K562 (cell line): ENCODE data around the gene ABCB9. TPM values are rescaled to one million over a fixed set of nuclear protein-coding genes. Genes with fewer than 3 reads are reported as not detected.
A peak's percentile ranks its signal among the peaks of the same experiment; 100 is the strongest.

Experiments used
- BRCA1 ChIP-seq, 2 experiments: fragments of 450-650 bp in 1 of 2; sonication (generic) in 1 of 2; formaldehyde crosslinking in 1 of 2; IDR thresholded peaks; 2 replicates each; pipeline versions ENCODE4 v1.5.0 to v1.6.1; 2017 to 2020; ENCODE audit warnings: mild to moderate bottlenecking in 1 of 2, missing genetic modification reagents in 1 of 2
- JUN ChIP-seq, 2 experiments: sonication (generic) in 1 of 2; formaldehyde crosslinking in 1 of 2; IDR thresholded peaks; 2 replicates each; pipeline versions ENCODE4 v1.6.1 to v1.8.0; 2012 to 2022; ENCODE audit warnings: borderline replicate concordance in 2 of 2, mild to moderate bottlenecking in 2 of 2, improper control_type of control experiment in 1 of 2, low read depth in 1 of 2, low read length in 1 of 2, missing genetic modification reagents in 1 of 2
- KDM1A ChIP-seq, 2 experiments: fragments of 450-650 bp; IDR thresholded peaks; 2 replicates each; pipeline ENCODE4 v1.6.1; 2016; ENCODE audit warnings: mild to moderate bottlenecking in 2 of 2
- NBN ChIP-seq: fragments of 450-650 bp; IDR thresholded peaks from 2 replicates; pipeline ENCODE4 v1.6.1; 2016; ENCODE audit warnings: low read depth, mild to moderate bottlenecking
- NFE2 ChIP-seq: IDR thresholded peaks from 2 replicates; pipeline ENCODE4 v1.6.1; 2014; ENCODE audit warnings: antibody characterized with exemption, low read depth
- NR2C2 ChIP-seq, 2 experiments: fragments of 200-800 bp in 1 of 2; sonication (Bioruptor generic) in 1 of 2; sonication (generic) in 1 of 2; formaldehyde crosslinking in 1 of 2; IDR thresholded peaks; 2 replicates each; pipeline versions ENCODE4 v1.6.1 to v1.8.0; 2016 to 2022; ENCODE audit warnings: mild to moderate bottlenecking in 1 of 2, missing compliant biosample characterization in 1 of 2, missing genetic modification characterization in 1 of 2, missing genetic modification reagents in 1 of 2
- NRF1 ChIP-seq, 2 experiments: fragments of 450-650 bp; IDR thresholded peaks in 1 of 2; conservative IDR thresholded peaks in 1 of 2; 2 replicates each; pipeline ENCODE4 v1.6.1; 2014; ENCODE audit warnings: mild to moderate bottlenecking in 2 of 2
- PHF8 ChIP-seq: fragments of 200-600 bp; sonication (generic); IDR thresholded peaks from 2 replicates; pipeline ENCODE4 v1.6.1; 2012; ENCODE audit warnings: mixed run types, mild to moderate bottlenecking, inconsistent platforms, low read length, moderate library complexity, borderline replicate concordance
- SUPT5H ChIP-seq: fragments of 450-650 bp; IDR thresholded peaks from 2 replicates; pipeline ENCODE4 v1.6.1; 2016
- TBP ChIP-seq: optimal IDR thresholded peaks from 2 replicates; pipeline ENCODE3; 2011; ENCODE audit warnings: low read depth, low read length, improper control_type of control experiment
- THAP12 ChIP-seq: fragments of 250-450 bp; sonication (Bioruptor Pico); IDR thresholded peaks from 2 replicates; pipeline ENCODE4 v1.9.0; 2021; ENCODE audit warnings: mild to moderate bottlenecking, inconsistent platforms
- ZNF518B ChIP-seq: fragments of 250-450 bp; sonication (Bioruptor Pico); IDR thresholded peaks from 2 replicates; pipeline ENCODE4 v1.5.0; 2021; ENCODE audit warnings: mild to moderate bottlenecking, moderate library complexity
- polyA plus RNA-seq, 8 experiments: library from polyadenylated mRNA; depleted of rRNA in 4 of 8; stranded (reverse) in 5 of 8; unstranded in 3 of 8; fragments of >200 nt; fragmentation: Nextera tagmentation in 2 of 8; fragmentation: Illumina TruSeq in 1 of 8; extraction: Ambion mirVana in 2 of 8; extraction: Trizol in 1 of 8; gene quantifications; 2 replicates each; pipeline versions ENCODE4 v1.2.1 to v1.2.3, GENCODE V29; 2011 to 2014; ENCODE audit warnings: inconsistent platforms in 1 of 8, missing spikeins in 1 of 8
- total RNA-seq, 7 experiments: library from RNA; depleted of rRNA in 6 of 7; stranded (reverse); fragments of >200 nt in 6 of 7; fragmentation: Illumina TruSeq in 2 of 7; extraction: Trizol in 2 of 7; gene quantifications; 2 replicates each; pipeline versions ENCODE4 v1.2.1 to v1.2.3, GENCODE V29; 2011 to 2021; ENCODE audit warnings: low replicate concordance in 1 of 7
- TF ChIP-seq, protein P1 (sequence below), 3 experiments: fragments of 200-800 bp in 1 of 3; fragments of 250-450 bp in 1 of 3; fragments of 450-650 bp in 1 of 3; sonication (Bioruptor Pico) in 1 of 3; sonication (Bioruptor generic) in 1 of 3; formaldehyde crosslinking in 1 of 3; IDR thresholded peaks; 2 replicates each; pipeline versions ENCODE4 v1.6.1 to v1.8.0; 2016 to 2022; ENCODE audit warnings: mild to moderate bottlenecking in 2 of 3, missing genetic modification characterization in 2 of 3, missing compliant biosample characterization in 1 of 3, moderate library complexity in 1 of 3
- TF ChIP-seq, protein P2 (sequence below): sonication (generic); formaldehyde crosslinking; IDR thresholded peaks from 2 replicates; pipeline ENCODE4 v1.8.0; 2022; ENCODE audit warnings: missing genetic modification reagents, mild to moderate bottlenecking, moderate library complexity, borderline replicate concordance

The ABCB9 gene
- total and polyA plus RNA-seq, 9 of the 15 experiments (the other 6 are each of a cell fraction or from before 2014, with no cell fraction given): 0.20 to 12.6 (median 6.2) TPM

- TF ChIP-seq KDM1A (IDR thresholded peaks at IDR 0.05) (peak in 1 of 2 experiments; percentile 49; a peak in 1 of 4 replicates), NBN (peak; percentile 60; the same call in 1 of the 2 replicates), TBP (peak; percentile 33), NR2C2 (CRISPR knock-in tag; IDR thresholded peaks at IDR 0.05) (no peak), NR2C2 (tag; IDR thresholded peaks at IDR 0.05) (no peak), NFE2 (peak; percentile 99), ZNF518B (no peak), JUN (IDR thresholded peaks at IDR 0.05; ENCODE audit: borderline replicate concordance, low read depth, low read length) (peak; percentile 39; the same call in 1 of the 2 replicates), JUN (CRISPR knock-in tag; IDR thresholded peaks at IDR 0.05; ENCODE audit: borderline replicate concordance) (no peak), PHF8 (no peak), BRCA1 (IDR thresholded peaks at IDR 0.05) (no peak), BRCA1 (CRISPR knock-in tag; IDR thresholded peaks at IDR 0.05) (no peak), NRF1 (conservative IDR thresholded peaks at IDR 0.05 in 1 of 2, IDR thresholded peaks at IDR 0.05 in 1 of 2) (peak; percentile 62 to 69), THAP12 (CRISPR knock-in tag) (no peak), SUPT5H (no peak; the same call in 1 of the 2 replicates)
- TF ChIP-seq, protein P1, sequence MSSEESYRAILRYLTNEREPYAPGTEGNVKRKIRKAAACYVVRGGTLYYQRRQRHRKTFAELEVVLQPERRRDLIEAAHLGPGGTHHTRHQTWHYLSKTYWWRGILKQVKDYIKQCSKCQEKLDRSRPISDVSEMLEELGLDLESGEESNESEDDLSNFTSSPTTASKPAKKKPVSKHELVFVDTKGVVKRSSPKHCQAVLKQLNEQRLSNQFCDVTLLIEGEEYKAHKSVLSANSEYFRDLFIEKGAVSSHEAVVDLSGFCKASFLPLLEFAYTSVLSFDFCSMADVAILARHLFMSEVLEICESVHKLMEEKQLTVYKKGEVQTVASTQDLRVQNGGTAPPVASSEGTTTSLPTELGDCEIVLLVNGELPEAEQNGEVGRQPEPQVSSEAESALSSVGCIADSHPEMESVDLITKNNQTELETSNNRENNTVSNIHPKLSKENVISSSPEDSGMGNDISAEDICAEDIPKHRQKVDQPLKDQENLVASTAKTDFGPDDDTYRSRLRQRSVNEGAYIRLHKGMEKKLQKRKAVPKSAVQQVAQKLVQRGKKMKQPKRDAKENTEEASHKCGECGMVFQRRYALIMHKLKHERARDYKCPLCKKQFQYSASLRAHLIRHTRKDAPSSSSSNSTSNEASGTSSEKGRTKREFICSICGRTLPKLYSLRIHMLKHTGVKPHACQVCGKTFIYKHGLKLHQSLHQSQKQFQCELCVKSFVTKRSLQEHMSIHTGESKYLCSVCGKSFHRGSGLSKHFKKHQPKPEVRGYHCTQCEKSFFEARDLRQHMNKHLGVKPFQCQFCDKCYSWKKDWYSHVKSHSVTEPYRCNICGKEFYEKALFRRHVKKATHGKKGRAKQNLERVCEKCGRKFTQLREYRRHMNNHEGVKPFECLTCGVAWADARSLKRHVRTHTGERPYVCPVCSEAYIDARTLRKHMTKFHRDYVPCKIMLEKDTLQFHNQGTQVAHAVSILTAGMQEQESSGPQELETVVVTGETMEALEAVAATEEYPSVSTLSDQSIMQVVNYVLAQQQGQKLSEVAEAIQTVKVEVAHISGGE (CRISPR knock-in tag; IDR thresholded peaks at IDR 0.05): no peak
- TF ChIP-seq, protein P2, sequence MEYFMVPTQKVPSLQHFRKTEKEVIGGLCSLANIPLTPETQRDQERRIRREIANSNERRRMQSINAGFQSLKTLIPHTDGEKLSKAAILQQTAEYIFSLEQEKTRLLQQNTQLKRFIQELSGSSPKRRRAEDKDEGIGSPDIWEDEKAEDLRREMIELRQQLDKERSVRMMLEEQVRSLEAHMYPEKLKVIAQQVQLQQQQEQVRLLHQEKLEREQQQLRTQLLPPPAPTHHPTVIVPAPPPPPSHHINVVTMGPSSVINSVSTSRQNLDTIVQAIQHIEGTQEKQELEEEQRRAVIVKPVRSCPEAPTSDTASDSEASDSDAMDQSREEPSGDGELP: 0 out of 2 replicates have a peak, but pooled peaks have one; percentile 46
These were observed 9.8 kb upstream of the ABCB9 start (continued) for GRCh38 chr12:122975790-122976647.
